ENCODE measurements around the gene AGBL4.

GRCh38 chr1:48808496-48808895, 1215.3 kb downstream of the AGBL4 start:
- TF ChIP-seq AFF1 (IDR thresholded peaks at IDR 0.05; ENCODE audit: low read depth in 1 of 2, partially characterized antibody in 2 of 2): no peak
- TF ChIP-seq CBFA2T2 (conservative IDR thresholded peaks at IDR 0.05): no peak
- no peak for TF ChIP-seq SP1 (CRISPR knock-in tag; IDR thresholded peaks at IDR 0.05)
- no peak for TF ChIP-seq NFATC3 (IDR thresholded peaks at IDR 0.05)
- TF ChIP-seq HDAC1 (IDR thresholded peaks at IDR 0.05): no peak
- TF ChIP-seq SMARCA4 (IDR thresholded peaks at IDR 0.05): no peak
- TF ChIP-seq ZNF282 (CRISPR knock-in tag; IDR thresholded peaks at IDR 0.05): no peak
- no peak for TF ChIP-seq ZNF274 (IDR thresholded peaks at IDR 0.05; ENCODE audit: borderline replicate concordance, low read depth, low read length)
- no peak for TF ChIP-seq SAP30 (IDR thresholded peaks at IDR 0.05; ENCODE audit: borderline replicate concordance, insufficient read depth, low read depth, low read length, poor library complexity, severe bottlenecking)
- no peak for TF ChIP-seq TCF7 (IDR thresholded peaks at IDR 0.05; ENCODE audit: borderline replicate concordance)
